Measurements from ENCODE around the gene GPR52. TPM values are rescaled to one million over a fixed set of nuclear protein-coding genes. Genes with fewer than 3 reads are reported as not detected.

GPR52 gene
- polyA plus RNA-seq, 1 of the 3 experiments (the other 2 are of a cell fraction): 0.08 TPM

DNA sequence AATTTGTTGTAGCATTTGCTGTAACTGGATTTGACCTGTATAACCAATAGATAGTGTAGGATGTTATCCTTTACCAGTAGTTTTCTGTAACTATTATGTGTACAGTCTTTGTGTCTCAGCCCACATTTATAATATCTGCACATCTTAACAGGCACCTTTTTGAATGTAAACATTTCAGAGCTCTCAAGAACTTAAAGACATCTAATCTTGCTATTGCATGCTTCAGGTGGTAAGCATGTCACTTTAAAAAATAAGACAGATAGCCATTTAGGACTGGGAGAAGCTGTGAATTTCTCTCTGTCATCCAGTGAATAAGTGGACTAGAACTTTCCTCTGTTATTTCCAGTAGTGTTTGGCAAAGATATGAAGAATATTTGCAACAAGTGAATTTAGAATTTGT, 22.6 kb upstream of the GPR52 start:
- Histone ChIP-seq H3K9me3 (no peaks in the 10 kb centered on the region), H4K20me1 (ENCODE audit: insufficient read depth) (no peaks in the 10 kb centered on the region), H3K79me2 (ENCODE audit: insufficient read depth) (no peaks in the 10 kb centered on the region), H3K4me1 (ENCODE audit: control insufficient read depth in 1 of 2, insufficient read depth in 2 of 2, low read depth in 1 of 2, low read length in 1 of 2) (no peaks in the 10 kb centered on the region; a peak in 1 of 4 replicates), H3K4me3 (ENCODE audit: low read depth in 2 of 2, low read length in 1 of 2) (no peak overlapping the region), H3K36me3 (replicated peaks in 1 of 2; ENCODE audit: control insufficient read depth in 1 of 2, insufficient read depth in 2 of 2, low read length in 1 of 2) (no peaks in the 10 kb centered on the region), H3K9ac (no peak overlapping the region), H2AFZ (ENCODE audit: low read depth) (no peak overlapping the region), H3K27ac (ENCODE audit: low read depth in 2 of 2, low read length in 1 of 2) (no peak overlapping the region), H3K4me2 (no peak overlapping the region), H3K27me3 (ENCODE audit: insufficient read depth) (no peaks in the 10 kb centered on the region), H3K9me2 (no peaks in the 10 kb centered on the region), H3F3A (replicated peaks; ENCODE audit: insufficient read depth) (no peaks in the 10 kb centered on the region)
- TF ChIP-seq, protein P1, sequence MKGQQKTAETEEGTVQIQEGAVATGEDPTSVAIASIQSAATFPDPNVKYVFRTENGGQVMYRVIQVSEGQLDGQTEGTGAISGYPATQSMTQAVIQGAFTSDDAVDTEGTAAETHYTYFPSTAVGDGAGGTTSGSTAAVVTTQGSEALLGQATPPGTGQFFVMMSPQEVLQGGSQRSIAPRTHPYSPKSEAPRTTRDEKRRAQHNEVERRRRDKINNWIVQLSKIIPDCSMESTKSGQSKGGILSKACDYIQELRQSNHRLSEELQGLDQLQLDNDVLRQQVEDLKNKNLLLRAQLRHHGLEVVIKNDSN (IDR thresholded peaks at IDR 0.05; ENCODE audit: borderline replicate concordance, low read depth): no peak
- TF ChIP-seq FOSL2 (IDR thresholded peaks at IDR 0.05; ENCODE audit: borderline replicate concordance, low read depth) (no peak), TCF12 (IDR thresholded peaks at IDR 0.05) (no peak), RFX5 (IDR thresholded peaks at IDR 0.05; ENCODE audit: low read length) (no peak), MEF2A (IDR thresholded peaks at IDR 0.05; ENCODE audit: borderline replicate concordance, low read depth) (no peak), TEAD4 (IDR thresholded peaks at IDR 0.05; ENCODE audit: borderline replicate concordance, insufficient read depth) (no peak), GABPA (IDR thresholded peaks at IDR 0.05; ENCODE audit: low read depth) (no peak)
- TF ChIP-seq, protein P2, sequence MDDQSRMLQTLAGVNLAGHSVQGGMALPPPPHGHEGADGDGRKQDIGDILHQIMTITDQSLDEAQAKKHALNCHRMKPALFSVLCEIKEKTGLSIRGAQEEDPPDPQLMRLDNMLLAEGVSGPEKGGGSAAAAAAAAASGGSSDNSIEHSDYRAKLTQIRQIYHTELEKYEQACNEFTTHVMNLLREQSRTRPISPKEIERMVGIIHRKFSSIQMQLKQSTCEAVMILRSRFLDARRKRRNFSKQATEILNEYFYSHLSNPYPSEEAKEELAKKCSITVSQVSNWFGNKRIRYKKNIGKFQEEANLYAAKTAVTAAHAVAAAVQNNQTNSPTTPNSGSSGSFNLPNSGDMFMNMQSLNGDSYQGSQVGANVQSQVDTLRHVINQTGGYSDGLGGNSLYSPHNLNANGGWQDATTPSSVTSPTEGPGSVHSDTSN (IDR thresholded peaks at IDR 0.05): no peak
- POLR2A ChIA-PET: no interaction called here
- CTCF ChIA-PET: no interaction called here
- DNase-seq: no peak

DNA sequence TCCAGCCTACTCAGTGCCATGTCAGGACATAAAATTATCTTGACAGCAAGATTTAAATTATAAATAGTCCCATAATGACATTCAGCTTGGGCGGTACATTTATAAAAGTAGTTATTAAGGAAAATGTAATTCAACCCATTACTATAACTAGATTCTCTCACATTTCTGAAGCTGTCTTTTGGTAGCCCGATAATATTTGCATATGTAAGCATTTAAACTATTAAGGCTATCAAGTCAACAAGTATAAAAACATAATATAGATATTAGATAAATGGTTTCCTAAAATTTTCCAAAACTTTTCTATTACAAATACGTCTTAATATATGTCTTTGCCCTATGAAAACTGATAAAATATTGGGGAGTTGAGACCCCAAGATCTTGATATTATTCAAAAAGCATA, 21.6 kb upstream of the GPR52 start:
- WGBS (ENCODE audit: low lambda C conversion rate): 88% methylated on average over 3 of the region's 3 CpGs
- CTCF ChIA-PET: no interaction called here
- H3K79me2 ChIP-seq (ENCODE audit: insufficient read depth): no peaks in the 10 kb centered on the region
- H3K36me3 ChIP-seq (replicated peaks in 1 of 2; ENCODE audit: control insufficient read depth in 1 of 2, insufficient read depth in 2 of 2, low read length in 1 of 2): no peaks in the 10 kb centered on the region
- no peaks in the 10 kb centered on the region for H3K27me3 ChIP-seq (ENCODE audit: insufficient read depth)
- no peaks in the 10 kb centered on the region; a peak in 1 of 4 replicates for H3K4me1 ChIP-seq (ENCODE audit: control insufficient read depth in 1 of 2, insufficient read depth in 2 of 2, low read depth in 1 of 2, low read length in 1 of 2)
- H3K9me2 ChIP-seq: no peaks in the 10 kb centered on the region
- no peak overlapping the region for H3K4me3 ChIP-seq (ENCODE audit: low read depth in 2 of 2, low read length in 1 of 2)
- H3K9ac ChIP-seq: no peak overlapping the region
- H3K27ac ChIP-seq (ENCODE audit: low read depth in 2 of 2, low read length in 1 of 2): no peak overlapping the region
- no peak for DNase-seq
- POLR2A ChIA-PET: no interaction called here
- no peak overlapping the region for H3K4me2 ChIP-seq
- H3K9me3 ChIP-seq: no peaks in the 10 kb centered on the region
- TF ChIP-seq RCOR1 (IDR thresholded peaks at IDR 0.05; ENCODE audit: low read length): no peak
- TF ChIP-seq CHD2 (IDR thresholded peaks at IDR 0.05; ENCODE audit: low read length, partially characterized antibody): no peak
- TF ChIP-seq, protein P3, sequence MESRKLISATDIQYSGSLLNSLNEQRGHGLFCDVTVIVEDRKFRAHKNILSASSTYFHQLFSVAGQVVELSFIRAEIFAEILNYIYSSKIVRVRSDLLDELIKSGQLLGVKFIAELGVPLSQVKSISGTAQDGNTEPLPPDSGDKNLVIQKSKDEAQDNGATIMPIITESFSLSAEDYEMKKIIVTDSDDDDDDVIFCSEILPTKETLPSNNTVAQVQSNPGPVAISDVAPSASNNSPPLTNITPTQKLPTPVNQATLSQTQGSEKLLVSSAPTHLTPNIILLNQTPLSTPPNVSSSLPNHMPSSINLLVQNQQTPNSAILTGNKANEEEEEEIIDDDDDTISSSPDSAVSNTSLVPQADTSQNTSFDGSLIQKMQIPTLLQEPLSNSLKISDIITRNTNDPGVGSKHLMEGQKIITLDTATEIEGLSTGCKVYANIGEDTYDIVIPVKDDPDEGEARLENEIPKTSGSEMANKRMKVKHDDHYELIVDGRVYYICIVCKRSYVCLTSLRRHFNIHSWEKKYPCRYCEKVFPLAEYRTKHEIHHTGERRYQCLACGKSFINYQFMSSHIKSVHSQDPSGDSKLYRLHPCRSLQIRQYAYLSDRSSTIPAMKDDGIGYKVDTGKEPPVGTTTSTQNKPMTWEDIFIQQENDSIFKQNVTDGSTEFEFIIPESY (IDR thresholded peaks at IDR 0.05; ENCODE audit: borderline replicate concordance, low read depth): no peak
- TF ChIP-seq RFX5 (IDR thresholded peaks at IDR 0.05; ENCODE audit: low read length): no peak
- TF ChIP-seq GATA2 (CRISPR knock-in tag; IDR thresholded peaks at IDR 0.05): no peak
- TF ChIP-seq, protein P4, sequence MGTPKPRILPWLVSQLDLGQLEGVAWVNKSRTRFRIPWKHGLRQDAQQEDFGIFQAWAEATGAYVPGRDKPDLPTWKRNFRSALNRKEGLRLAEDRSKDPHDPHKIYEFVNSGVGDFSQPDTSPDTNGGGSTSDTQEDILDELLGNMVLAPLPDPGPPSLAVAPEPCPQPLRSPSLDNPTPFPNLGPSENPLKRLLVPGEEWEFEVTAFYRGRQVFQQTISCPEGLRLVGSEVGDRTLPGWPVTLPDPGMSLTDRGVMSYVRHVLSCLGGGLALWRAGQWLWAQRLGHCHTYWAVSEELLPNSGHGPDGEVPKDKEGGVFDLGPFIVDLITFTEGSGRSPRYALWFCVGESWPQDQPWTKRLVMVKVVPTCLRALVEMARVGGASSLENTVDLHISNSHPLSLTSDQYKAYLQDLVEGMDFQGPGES (IDR thresholded peaks at IDR 0.05; ENCODE audit: low read depth, low read length): no peak
- no peak for TF ChIP-seq SIN3A (IDR thresholded peaks at IDR 0.05; ENCODE audit: borderline replicate concordance, low read depth, low read length)
- TF ChIP-seq, protein P1 (IDR thresholded peaks at IDR 0.05; ENCODE audit: borderline replicate concordance, low read depth): no peak
- H4K20me1 ChIP-seq (ENCODE audit: insufficient read depth): no peaks in the 10 kb centered on the region
- H2AFZ ChIP-seq (ENCODE audit: low read depth): no peak overlapping the region
- no peaks in the 10 kb centered on the region for H3F3A ChIP-seq (replicated peaks; ENCODE audit: insufficient read depth)

All from SK-N-SH (cell line).